ENCODE data around the gene NDUFA1.
"Not testable (repeated sequence)": the region's sequence is repeated elsewhere in the genome, so short reads cannot be mapped to it uniquely, and the experiment has no call there.

Gene NDUFA1

DNA sequence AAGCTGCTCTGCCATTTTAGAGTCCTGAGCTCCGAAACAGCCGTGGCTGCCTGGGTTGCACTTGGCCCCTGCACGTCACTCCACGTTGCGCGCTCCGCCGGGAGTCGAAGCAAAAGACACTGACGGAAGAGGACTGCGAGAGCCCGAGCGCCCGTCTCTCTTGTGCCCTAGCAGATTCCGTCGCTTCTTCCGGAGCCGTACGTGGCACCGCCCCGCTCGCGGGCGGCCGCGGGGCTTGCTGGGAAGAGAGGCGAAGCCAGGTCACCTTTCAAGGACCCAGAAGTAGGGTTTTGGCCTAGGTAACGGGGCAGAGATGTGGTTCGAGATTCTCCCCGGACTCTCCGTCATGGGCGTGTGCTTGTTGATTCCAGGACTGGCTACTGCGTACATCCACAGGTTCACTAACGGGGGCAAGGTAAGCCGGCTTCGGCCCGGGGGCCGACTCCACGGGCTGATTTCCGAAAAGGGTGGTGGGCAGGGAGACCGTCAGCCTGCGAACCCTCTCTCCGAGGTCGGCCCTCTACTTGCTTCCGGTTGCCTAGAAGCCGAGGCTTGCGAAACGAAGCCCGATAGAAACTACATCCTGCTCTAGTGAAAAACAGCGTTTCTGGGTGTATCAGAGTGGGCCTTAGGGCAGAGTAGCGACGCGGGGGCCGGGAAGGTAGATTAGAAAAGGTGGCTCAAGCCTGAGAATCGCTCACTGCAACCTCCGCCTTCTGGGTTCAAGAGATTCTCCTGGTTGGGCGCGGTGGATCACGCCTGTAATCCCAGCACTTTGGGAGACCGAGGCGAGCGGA lies at the start of gene NDUFA1, which contains the start of gene RNF113A:
Gene NDUFA1, plus strand, starts transcription at position 234 of the 797 bp plus-strand sequence. Its CDS starts 80 bp downstream, at position 314.
Gene RNF113A, minus strand, starts transcription at position 135 of the 797 bp plus-strand sequence. Its CDS starts 120 bp downstream, at position 15.
- DNase-seq: peak; percentile 91

DNA sequence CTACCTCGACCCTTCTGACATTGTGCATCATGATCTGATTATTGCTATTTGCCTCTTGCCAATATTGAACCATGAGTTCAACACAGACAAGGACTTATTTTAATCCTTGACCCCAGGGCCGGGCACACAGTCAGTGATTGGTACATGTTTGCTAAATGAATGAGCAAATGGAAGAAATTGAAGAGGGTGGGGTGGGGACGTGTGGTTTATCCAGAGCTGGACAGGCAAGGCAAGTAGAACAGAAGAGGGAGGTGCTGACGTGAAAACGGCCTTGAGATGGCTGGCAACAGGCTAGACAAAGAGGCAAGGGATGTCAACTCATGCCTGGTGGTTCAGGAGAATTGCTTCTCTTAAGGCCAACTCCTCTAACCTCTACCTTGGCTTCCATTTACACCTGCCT lies 47.4 kb upstream of the NDUFA1 start:
- DNase-seq: not testable (repeated sequence)

DNA sequence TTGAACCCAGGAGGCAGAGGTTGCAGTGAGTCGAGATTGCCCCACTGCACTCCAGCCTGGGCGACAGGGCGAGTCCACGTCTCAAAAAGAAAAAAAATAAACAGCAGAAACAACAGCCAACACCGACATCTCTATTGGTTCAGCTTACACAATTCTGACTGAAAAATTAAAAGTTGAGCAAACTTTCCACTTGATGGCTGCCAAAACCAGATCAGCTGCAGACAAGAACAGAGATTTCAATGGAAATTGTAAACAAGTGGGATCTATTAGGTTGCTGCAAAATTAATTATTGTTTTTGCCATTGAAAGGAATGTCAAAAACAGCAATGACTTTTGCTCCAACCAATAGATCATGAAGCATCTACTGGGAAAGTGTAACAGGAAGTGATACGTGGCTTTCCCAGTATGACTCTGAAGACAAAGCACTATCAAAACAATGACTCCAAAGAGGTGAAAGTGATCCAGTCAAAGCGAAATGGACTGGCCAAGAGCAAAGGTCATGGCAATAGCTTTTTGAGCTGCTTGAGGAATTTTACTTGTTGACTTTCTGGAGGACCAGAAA lies 45.2 kb upstream of the NDUFA1 start:
- DNase-seq: peak; percentile 62

DNA sequence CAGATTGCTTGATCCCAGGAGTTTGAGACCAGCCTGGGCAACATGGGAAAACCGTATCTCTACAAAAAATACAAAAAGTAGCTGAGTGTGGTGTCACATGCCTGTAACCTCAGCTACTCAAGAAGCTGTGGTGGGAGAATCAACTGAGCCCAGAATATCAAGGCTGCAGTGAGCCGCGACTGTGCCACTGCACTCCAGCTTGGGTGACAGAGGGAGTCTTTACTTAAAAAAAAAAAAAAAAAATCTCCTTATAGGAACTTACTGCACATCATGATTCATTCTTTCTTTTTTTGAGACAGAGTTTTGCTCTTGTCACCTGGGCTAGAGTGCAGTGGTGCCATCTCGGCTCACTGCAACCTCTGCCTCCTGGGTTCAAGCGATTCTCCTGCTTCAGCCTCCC lies 43.2 kb upstream of the NDUFA1 start:
- no peak for DNase-seq

DNA sequence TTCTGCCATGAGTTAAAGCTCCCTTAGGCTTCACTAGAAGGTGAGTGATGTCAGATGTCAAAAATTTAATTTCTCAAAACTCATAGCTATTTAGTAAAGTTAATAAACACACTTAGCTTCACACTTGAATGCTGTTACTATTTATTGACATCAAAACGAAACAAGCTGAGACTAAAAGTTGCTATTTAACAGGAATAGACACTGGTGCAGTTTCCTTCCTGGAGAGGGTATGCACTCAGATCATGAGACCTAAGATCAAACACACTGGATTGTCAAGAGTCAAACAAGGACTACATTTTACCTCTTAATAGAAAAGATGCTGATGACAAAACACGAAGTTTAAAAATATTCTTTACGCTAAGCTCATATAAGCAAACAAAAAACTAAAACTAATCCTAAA lies 37.7 kb upstream of the NDUFA1 start:
- DNase-seq: no peak

DNA sequence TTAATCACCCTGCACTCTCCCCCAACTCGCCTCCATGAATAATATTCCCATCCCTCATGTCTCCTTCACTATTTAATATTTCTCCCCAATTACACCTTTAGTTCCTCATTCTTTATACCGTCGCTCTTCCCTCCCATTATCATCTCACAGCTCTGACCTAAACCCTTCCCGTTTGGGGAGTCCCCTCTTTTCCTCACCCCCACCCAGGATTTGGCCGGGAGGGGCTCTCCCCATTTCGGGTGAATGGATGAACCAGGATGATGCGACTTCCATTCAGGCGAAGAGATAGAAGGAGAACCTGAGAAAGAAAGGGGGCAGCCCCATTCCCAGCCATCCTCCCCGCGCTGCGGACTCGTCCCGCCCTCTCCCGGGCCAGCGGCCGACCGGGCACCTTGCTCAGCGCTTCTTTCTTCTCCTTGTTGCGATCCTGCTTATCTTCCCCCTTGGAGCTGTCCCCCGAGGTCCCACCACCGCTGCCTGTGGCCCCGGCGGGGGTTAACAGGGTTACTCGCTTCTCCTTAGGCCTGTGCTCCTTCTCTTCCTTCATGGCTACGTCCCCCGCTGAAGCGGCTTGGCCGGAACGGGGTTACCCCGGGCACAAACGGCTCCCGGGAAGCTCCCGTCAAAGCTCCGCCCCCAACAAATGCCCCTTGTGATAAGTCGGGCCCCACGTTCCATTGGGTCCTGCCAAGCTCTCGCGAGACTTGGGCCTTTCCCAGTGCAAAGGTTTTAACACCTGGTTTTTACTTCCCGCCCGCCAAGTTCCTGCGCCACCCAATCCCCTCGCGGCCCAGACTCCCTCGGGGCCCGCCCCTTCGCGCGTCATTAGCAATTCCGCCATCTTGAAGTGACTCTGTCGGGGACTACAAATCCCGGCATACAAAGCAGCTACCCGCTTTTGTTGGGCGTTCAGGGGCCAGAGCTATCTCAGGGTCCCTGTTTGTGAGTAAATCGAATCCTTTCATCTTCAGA lies 19.0 kb upstream of the NDUFA1 start, which contains the start of gene UPF3B:
Gene UPF3B, minus strand, starts transcription at position 582 of the 972 bp plus-strand sequence. Its CDS starts 35 bp downstream, at position 547.
- DNase-seq: peak; percentile 96

DNA sequence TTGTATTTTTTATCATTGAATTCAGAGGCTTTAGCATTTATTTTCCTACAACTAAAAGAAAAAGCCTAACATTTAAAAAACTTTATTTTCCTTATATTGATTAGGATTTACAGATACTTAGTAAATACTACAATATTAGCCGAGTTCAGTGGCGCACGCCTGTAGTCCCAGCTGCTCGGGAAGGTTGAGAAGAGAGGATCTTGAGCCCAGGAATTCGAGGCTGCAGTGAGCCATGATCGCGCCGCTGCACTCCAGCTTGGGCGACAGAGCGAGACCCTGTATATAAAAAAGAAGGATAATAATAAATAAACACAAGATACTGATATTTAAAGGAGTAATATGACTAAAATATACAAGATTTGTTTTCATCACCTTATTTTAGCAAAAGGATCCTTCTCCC lies 18.2 kb upstream of the NDUFA1 start:
- DNase-seq: no peak

DNA sequence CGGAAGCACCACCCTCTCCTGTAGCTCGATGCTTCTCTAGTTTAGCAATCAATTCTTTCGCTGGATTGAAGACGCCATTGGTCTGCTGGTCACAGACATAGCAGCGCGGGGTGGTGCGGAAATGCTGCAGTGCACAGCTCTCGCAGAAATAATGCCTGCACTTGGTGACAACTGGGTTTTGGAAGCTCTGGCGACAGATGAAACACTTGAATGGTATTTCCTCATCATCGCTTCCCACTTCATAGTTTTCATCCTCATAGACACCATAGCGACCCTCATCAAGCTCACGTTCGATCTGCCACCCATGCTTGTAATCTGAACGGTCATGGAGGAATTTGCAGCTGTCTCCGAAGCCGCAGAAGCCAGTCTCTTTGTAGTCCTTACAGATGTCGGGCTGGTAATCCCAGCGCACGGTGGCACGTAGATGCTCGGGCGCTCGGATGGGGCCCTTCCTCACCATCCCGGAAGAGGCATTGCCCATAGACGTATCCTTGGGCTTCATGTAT lies 953 bp upstream of the NDUFA1 start:
- peak; percentile 39 for DNase-seq

DNA sequence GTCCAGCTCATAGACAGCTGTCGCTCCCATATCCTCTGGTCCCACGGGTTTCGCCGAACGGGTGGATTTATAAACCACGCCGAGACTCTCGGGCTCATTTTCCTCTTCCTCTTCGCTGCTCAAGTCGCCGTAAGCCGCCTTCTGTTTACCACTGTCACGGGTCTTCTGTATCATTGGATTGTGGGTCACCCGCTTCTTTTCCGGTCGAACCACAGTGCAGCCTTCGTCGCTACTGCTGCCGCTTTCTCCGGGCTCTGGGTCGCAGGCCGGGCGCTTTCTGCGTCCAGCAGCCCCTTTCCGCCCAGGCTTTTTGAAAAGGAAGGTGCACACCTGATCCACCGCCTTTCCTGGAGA lies 410 bp upstream of the NDUFA1 start:
- DNase-seq: no peak

DNA sequence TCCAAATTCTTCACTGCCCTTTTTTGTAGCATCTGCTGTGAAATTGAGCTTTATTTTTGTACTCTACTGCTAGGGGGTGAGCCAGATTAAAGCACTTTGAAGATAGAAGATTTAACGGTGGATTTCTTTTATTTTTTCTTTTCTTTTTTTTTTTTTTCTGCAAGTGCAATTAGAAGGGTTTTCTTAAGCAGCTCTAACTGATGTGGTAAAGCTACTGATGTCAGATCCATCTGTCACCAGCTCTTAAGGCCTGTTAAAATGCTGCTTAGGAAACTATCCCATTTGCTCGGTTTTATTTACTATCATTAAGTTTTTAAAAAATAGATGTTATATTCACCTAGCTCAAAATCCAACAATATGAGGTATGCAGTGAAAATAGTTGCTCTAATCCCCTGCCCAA lies 7.1 kb downstream of the NDUFA1 start:
- DNase-seq: no peak

DNA sequence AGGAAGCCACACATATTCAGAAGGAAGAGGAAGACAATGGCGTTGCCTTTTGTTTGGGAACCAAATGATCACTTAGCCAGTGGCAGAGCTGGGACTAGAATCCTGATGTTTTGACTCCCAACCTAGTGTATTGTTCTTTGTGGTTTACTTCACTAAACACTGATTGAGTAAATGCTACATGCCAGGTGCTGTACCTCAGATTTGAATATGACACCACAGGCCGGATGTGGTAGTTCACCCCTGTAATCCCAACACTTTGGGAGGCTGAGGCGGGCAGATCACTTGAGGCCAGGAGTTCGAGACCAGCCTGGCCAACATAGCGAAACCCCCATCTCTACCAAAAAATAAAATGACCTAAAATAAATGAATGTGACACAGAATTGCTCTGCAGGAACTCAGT lies 8.4 kb downstream of the NDUFA1 start:
- DNase-seq: peak; percentile 12

DNA sequence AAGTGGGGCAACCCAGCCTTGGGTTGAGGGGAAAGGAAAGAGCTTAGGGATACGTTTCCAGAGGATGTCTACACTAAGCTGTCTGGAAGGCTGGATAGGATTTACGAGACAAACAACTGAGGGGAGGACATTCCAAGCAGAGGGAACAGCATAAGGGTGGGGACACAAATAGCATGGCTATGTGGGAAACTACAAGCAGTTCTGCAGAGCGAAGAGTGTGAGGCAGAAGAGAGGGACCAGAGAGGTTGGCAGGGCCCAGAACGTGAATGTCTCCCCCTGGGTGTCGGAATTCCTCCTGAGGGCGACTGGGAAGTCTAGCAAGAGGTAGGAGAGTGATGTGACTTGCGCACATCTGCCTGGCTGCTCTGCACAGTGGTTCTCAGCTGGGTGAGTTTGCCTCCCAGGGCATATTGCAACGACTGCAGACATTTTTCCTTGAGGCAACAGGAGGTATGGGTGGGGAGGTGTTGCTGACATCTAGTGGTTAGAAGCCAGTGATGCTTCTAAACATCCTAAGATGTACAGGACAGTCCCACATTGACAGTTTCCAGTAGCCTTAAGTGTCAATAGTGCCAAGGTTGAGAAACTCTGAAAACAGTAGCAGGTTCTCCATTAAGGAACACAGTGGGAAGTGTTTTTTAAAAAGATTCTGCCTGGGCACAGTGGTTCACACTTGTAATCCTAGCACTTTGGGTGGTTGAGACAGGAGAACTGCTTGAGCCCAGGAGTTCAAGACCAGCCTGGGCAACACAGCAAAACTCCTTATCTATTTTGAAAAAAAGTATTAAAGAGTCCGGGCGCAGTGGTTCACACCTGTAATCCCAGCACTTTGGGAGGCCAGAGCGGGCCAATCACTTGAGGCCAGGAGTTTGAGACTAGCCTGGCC lies 9.2 kb downstream of the NDUFA1 start:
- peak; percentile 58 for DNase-seq

DNA sequence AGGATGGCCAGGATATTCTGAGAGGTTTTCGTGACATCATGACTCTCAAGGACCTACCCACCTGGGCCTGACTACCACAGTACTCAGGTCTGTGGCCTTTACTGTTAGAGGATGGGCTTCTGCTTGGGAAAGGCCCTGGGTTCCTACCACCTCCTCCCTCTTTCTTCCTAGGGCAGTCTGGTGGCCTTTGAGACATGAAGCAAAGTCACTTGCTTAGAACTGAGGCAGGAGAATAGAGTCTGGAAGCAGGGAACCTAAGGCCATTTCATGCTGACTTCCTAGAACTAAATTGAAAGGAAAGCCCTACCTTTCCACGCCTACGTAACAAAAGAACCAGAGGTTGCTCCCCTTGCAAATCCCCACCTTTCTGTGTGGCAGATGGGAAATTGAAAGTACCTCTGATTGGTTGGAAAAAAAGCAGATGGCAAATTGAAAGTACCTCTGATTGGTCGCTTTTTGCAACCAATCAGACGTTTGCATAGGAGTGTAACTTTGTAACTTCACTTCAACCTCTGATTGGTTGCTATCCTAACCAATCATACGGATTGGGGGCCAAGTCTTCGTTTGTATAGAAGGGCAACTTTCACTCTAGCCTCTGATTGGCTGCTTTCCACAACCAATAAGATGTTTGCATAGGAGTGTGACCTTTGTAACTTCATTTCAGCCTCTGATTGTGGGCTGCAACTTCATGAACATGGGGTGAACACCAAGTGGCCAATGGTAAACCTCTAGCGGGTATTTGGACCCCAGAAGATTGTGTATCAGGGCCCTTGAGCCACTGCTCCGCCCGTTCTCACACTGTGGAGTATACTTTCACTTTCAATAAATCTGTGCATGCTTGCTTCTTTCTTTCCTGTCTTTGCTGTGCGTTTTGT lies 14.2 kb downstream of the NDUFA1 start:
- peak; percentile 46 for DNase-seq

DNA sequence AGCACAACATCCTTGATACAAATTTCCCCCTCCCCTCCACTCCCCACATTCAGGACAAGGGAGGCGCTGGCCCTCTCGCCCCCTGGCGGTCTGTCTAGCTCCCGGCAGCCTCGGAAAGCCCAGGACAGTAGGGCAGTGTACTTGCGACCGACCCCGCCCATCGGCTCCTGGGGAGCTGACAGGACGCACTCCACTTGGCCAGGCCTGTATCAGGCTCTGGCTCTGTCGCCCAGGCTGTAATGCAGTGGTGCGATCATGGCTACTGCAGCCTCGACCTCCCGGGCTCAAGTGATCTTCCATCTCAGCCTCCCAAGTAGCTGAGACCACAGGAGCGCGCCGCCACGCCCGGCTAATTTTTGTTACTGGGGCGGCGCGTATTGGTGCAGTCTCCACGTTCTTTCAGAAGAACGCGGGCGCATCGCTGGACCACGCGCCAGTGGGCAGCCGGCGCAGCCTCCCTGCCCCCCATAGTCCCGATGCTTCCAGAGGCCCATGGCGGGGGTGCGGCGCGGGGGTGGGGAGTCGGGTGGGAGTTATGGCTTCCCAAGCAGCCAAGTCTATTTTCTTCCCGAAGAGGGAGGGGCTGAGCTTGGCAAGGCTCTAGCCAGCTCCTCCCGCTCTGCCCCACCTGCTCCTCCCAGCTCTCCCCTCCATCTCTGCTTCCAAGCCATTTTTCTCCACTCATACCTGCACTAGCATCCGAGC lies 16.2 kb downstream of the NDUFA1 start:
- peak; percentile 75 for DNase-seq

DNA sequence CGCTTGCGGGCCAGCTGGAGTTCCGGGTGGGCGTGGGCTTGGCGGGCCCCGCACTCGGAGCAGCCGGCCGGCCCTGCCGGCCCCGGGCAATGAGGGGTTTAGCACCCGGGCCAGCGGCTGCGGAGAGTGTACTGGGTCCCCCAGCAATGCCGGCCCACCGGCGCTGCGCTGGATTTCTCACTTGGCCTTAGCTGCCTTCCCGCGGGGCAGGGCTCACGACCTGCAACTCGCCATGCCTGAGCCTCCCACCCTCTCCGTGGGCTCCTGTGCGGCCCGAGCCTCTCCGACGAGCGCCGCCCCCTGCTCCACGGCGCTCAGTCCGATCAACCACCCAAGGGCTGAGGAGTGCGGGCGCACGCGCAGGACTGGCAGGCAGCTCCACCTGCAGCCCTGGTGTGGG lies 19.0 kb downstream of the NDUFA1 start:
- not testable (repeated sequence) for DNase-seq

DNA sequence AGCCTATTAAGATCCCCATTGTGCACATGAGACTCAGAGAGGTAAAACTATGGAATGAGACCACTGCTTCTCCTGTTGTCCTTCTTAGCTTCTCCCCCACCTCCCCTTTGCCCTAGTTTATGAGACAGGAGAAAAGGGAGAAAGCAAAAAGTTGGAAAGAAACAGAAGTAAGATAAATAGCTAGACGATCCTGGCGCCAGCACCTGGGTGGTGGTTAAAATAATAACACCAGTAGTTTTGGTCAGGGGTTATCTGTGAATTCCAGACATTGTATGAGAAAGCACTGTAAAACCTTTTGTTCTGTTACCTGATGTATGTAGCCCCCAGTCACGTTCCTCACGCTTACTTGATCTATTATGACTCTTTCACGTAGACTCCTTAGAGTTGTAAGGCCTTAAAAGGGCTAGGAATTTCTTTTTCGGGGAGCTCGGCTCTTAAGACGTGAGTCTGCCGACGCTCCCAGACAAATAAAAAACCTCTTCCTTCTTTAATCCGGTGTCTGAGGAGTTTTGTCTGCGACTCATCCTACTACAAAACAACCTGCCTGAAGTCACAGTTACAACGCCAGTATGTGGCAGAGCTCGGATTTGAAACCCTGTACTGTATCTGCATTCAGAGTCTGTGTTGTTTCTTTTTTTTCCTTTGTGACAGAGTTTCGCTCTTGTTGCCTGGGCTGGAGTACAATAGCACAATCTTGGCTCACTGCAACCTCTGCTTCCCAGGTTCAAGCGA lies 20.5 kb downstream of the NDUFA1 start:
- not testable (repeated sequence) for DNase-seq

DNA sequence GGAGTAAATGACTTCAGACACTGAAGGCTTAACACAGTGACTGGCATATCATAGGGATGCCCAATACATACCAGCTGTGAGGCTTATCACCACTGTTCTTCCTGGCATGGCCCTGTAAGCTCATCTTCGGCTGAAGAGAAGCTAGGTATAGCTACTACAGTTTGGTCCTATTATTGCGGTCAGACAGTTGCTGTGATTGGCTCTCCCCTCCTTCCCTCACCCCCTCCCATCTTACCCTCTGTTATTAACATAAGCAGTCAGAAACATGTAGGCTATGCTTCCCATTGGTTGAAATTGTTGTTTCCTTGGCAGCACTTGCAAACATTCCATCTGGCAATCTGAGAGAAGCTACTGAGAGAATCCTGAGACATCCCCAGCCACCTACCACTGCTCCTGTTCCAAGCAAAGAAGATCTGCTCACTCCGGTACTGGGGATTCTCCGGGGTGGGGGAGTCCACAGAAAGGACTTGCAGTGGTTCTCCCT lies 24.3 kb downstream of the NDUFA1 start, which contains the start of gene AKAP14:
Gene AKAP14, plus strand, starts transcription at position 51 of the 484 bp plus-strand sequence. CDS start 7,331 bp downstream, outside the sequence.
- no peak for DNase-seq

DNA sequence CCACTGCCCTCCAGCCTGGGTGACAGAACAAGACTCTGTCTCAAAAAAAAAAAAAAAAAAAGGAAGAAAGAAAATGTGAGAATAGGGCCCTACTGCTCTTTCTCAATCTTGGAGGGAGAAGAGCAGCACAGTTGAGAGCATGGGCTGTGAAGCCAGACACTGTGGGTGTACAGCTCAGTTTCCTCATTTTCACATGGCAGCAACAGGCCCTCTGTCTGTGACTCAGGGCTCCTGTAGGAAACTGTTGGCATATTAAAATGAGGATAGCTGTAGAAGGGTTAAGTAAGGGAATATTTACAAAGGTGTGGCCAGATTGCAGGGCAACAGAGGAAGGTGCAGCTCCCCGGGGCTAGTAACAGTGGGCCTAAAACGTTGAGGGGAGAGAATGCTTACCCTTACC lies 27.5 kb downstream of the NDUFA1 start:
- no peak for DNase-seq

DNA sequence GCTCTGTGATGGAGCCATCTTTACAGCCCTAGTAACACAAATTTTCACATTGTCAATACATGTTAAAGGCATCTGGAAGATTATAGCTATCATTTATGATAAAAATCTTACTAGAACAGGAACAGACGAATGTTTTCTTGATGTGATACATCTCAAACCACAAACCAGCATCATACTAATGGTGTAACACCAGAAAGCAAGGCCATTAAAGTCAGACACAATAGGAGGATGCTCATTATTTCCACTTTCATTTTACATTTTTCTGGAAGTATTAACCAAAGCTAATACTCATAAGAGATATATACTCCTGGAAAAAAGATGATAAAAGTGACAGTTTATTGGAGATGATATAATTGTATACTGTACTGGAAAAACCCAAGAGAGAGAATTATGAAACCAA lies 29.3 kb downstream of the NDUFA1 start:
- DNase-seq: no peak

Measured in activated CD4-positive, alpha-beta T cell treated with anti-CD3 and anti-CD28 coated beads, Interleukin-2, Interleukin-6, amounts not matched to agents 100 ng/mL and 50 ng/mL, durations not matched to agents 16 hours and 8 hours (primary cell).